Cardiac muscle cell (in vitro differentiated cells and primary cell): ENCODE data around the gene ERBB4. TPM values are rescaled to one million over a fixed set of nuclear protein-coding genes. Genes with fewer than 3 reads are reported as not detected.

Experiments
- DNase-seq, 2 donors: peaks; one replicate each; pipeline versions ENCODE4 v3.0.0 to v3.0.0-alpha.2; 2010 to 2017; ENCODE audit warnings: low read depth in 1 of 2, low spot score in 1 of 2
- H3K27ac ChIP-seq: fragments of 200-600 bp; sonication (generic); 2 replicates; pipeline ENCODE4 v1.5.1; 2016
- H3K27me3 ChIP-seq: fragments of 200-600 bp; sonication (generic); 2 replicates; pipeline ENCODE4 v1.6.0; 2016; ENCODE audit warnings: control low read depth
- H3K36me3 ChIP-seq: fragments of 200-600 bp; sonication (generic); 2 replicates; pipeline ENCODE4 v1.5.1; 2016; ENCODE audit warnings: control low read depth
- H3K4me1 ChIP-seq: fragments of 200-600 bp; sonication (generic); 2 replicates; pipeline ENCODE4 v1.8.1; 2017; ENCODE audit warnings: low read depth, mild to moderate bottlenecking, mixed run types
- H3K4me3 ChIP-seq: fragments of 200-600 bp; sonication (generic); 2 replicates; pipeline ENCODE4 v1.5.1; 2016; ENCODE audit warnings: mild to moderate bottlenecking
- H3K9me3 ChIP-seq: fragments of 200-600 bp; sonication (generic); 2 replicates; pipeline ENCODE4 v1.5.1; 2017; ENCODE audit warnings: low read depth, mild to moderate bottlenecking, control low read depth
- polyA plus RNA-seq: library from polyadenylated mRNA; unstranded; fragments of >200 nt; fragmentation: Nextera tagmentation; extraction: Ambion mirVana; gene quantifications from 2 replicates; pipeline ENCODE4 v1.2.1, GENCODE V29; 2016
- total RNA-seq: library from RNA; depleted of rRNA; stranded (reverse); fragments of >200 nt; gene quantifications from 2 replicates; pipeline ENCODE4 v1.2.3, GENCODE V29; 2016
- TF ChIP-seq, protein P1 (sequence below): IDR thresholded peaks from 2 replicates; pipeline ENCODE4 v1.5.1; 2012; ENCODE audit warnings: low read depth, mild to moderate bottlenecking, low read length

The ERBB4 gene
- total and polyA plus RNA-seq, 2 experiments from 2014 or later = 38.1 to 42.1 TPM

DNA sequence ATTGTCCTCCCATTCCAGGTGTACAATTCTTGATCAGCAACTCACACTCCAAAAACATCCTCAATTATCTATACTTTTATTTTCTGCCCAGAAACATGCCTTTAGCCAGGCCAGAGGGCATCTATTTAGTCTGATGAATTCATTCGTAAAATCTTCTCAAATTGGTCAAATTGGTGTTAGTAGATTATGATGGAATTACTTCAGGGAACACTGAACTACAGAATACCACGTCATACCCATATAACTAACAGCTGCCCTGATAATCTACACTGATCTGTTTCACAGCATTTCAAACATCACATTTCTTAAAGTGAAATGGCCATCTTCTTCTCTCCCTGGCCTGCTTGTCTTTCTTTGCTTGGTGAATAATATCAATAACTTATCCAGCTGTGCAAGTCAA is 1140.8 kb downstream of the ERBB4 start:
- no peaks in the 10 kb centered on the region for H3K27me3 ChIP-seq
- H3K36me3 ChIP-seq = no peaks in the 10 kb centered on the region
- no peaks in the 10 kb centered on the region for H3K4me1 ChIP-seq
- no peak for DNase-seq
- TF ChIP-seq, protein P1, sequence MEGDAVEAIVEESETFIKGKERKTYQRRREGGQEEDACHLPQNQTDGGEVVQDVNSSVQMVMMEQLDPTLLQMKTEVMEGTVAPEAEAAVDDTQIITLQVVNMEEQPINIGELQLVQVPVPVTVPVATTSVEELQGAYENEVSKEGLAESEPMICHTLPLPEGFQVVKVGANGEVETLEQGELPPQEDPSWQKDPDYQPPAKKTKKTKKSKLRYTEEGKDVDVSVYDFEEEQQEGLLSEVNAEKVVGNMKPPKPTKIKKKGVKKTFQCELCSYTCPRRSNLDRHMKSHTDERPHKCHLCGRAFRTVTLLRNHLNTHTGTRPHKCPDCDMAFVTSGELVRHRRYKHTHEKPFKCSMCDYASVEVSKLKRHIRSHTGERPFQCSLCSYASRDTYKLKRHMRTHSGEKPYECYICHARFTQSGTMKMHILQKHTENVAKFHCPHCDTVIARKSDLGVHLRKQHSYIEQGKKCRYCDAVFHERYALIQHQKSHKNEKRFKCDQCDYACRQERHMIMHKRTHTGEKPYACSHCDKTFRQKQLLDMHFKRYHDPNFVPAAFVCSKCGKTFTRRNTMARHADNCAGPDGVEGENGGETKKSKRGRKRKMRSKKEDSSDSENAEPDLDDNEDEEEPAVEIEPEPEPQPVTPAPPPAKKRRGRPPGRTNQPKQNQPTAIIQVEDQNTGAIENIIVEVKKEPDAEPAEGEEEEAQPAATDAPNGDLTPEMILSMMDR = no peak
- no peaks in the 10 kb centered on the region for H3K9me3 ChIP-seq
- no peak overlapping the region for H3K27ac ChIP-seq
- no peak overlapping the region for H3K4me3 ChIP-seq

DNA sequence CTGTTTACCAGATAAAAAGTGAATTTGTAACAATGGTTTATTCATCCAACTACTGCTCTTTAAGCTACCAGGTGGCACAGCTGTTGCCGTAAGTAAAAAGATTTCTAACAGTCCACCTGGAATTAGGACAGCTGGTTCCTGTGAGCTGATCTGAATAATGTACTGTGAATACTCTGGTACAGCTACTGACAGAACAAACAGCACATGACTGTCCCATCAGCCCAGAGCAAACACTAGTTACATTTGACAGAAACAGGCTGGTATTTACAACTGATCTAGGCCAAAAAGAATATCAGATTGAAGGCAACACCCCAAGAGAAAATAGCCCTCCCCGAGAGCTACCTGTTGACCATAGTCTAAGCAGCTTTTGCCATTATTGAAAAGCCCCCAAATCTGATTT is 1141.8 kb downstream of the ERBB4 start:
- no peaks in the 10 kb centered on the region for H3K9me3 ChIP-seq
- H3K27me3 ChIP-seq = no peaks in the 10 kb centered on the region
- TF ChIP-seq, protein P1 = no peak
- H3K4me3 ChIP-seq = no peak overlapping the region
- no peak for DNase-seq
- H3K4me1 ChIP-seq = no peaks in the 10 kb centered on the region
- no peak overlapping the region for H3K27ac ChIP-seq
- no peaks in the 10 kb centered on the region for H3K36me3 ChIP-seq

DNA sequence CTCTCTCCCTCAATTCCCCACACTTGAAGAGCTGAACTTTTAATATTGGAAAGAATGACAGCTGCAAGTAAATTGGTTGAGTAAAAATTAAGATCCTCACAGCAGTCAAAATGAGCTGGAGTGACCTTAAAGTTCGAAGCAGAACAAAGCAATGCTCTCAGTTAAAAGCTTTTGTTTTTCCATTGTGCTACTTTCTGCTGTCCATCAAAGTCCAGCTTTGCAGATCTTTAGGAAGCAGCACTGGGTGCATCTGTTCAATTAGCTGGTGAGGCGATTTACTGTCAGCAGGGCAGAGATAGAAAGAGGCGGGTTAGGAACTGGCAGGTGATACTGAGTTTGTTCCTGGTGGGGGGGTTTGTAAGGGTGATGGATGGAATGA is 1147.4 kb downstream of the ERBB4 start:
- no peaks in the 10 kb centered on the region for H3K27me3 ChIP-seq
- no peaks in the 10 kb centered on the region for H3K9me3 ChIP-seq
- no peak overlapping the region for H3K27ac ChIP-seq
- peak in 1 of 2 donors; percentile 3 for DNase-seq
- H3K36me3 ChIP-seq = no peaks in the 10 kb centered on the region
- no peak overlapping the region for H3K4me3 ChIP-seq
- peaks cover 4% of the 10 kb centered on the region for H3K4me1 ChIP-seq
- TF ChIP-seq, protein P1 = no peak

DNA sequence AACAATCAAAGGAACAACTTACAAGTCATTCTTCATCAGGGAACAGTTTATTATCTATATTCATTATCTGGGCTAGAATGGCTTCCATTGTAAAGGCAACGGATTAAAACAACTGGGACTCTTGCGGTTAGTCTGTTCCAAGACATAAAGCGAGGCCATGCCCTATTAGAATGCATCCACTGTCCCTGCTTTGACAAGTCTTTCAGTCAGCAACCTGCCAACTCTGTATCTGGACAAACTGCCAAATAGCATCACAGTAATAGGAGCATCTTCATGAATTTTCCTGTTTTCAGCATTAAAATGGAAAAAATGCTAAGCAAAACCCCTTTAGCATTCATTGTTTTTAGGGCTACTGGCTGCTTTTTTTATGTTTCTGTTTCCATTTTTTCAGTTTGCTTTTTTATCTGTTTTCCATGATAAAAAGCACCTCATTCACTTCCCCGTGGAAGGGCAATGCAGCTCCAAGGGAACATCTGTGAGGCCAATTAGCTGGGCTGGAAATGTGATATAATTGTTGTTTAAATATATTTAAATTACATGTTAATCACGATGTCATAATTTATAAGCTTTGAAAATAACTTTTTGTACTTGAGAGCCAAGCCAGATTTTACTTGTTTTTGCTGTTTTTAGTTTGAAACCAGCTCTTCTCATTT is 1147.9 kb downstream of the ERBB4 start:
- Histone ChIP-seq H3K36me3 (no peaks in the 10 kb centered on the region), H3K27me3 (no peaks in the 10 kb centered on the region)

DNA sequence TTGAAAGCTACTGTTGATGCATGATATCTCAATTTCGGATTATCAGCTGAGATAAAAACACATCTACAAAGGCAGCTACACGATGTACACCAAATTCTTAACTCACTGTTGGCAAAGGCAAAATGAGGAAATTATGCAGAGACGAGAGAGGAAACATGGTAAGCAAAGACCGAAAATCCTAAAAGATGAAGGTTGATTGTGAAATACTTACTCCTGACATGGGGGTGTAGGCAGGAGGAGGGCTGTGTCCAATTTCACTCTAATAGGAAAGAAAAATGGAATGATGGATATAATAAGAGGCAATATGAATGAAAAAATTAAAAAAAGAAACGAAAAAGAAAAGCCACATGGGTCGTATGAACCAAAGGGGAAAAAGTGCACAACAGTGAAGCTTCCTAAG is 1150.9 kb downstream of the ERBB4 start:
- Histone ChIP-seq H3K27ac (no peak overlapping the region), H3K4me1 (peaks cover 4% of the 10 kb centered on the region), H3K36me3 (no peaks in the 10 kb centered on the region), H3K4me3 (no peak overlapping the region), H3K27me3 (no peaks in the 10 kb centered on the region), H3K9me3 (no peaks in the 10 kb centered on the region)
- DNase-seq = no peak
- TF ChIP-seq, protein P1 = no peak

More for the DNA sequence above, 1147.9 kb downstream of the ERBB4 start:
- no peak overlapping the region for H3K27ac ChIP-seq
- TF ChIP-seq, protein P1 = no peak
- H3K4me3 ChIP-seq = no peak overlapping the region
- no peak for DNase-seq
- no peaks in the 10 kb centered on the region for H3K9me3 ChIP-seq
- H3K4me1 ChIP-seq = peaks cover 4% of the 10 kb centered on the region
